ENCODE results near the gene AK1.

The AK1 gene

GRCh38 chr9:127892831-127893230 is 15.4 kb upstream of the AK1 start:
- TF ChIP-seq, protein P1, sequence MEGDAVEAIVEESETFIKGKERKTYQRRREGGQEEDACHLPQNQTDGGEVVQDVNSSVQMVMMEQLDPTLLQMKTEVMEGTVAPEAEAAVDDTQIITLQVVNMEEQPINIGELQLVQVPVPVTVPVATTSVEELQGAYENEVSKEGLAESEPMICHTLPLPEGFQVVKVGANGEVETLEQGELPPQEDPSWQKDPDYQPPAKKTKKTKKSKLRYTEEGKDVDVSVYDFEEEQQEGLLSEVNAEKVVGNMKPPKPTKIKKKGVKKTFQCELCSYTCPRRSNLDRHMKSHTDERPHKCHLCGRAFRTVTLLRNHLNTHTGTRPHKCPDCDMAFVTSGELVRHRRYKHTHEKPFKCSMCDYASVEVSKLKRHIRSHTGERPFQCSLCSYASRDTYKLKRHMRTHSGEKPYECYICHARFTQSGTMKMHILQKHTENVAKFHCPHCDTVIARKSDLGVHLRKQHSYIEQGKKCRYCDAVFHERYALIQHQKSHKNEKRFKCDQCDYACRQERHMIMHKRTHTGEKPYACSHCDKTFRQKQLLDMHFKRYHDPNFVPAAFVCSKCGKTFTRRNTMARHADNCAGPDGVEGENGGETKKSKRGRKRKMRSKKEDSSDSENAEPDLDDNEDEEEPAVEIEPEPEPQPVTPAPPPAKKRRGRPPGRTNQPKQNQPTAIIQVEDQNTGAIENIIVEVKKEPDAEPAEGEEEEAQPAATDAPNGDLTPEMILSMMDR (conservative IDR thresholded peaks at IDR 0.05): no peak
- no peak overlapping the region for H3K27ac ChIP-seq

- TF ChIP-seq, protein P1 (conservative IDR thresholded peaks at IDR 0.05): no peak
- H3K27ac ChIP-seq: no peak overlapping the region
Observed at GRCh38 chr9:127890053-127890452, 12.6 kb upstream of the AK1 start.

- no peak overlapping the region for H3K27ac ChIP-seq
- TF ChIP-seq, protein P1 (conservative IDR thresholded peaks at IDR 0.05): no peak
Observed at GRCh38 chr9:127887792-127888191, 10.3 kb upstream of the AK1 start.

- H3K27ac ChIP-seq: no peak overlapping the region
- TF ChIP-seq, protein P1 (conservative IDR thresholded peaks at IDR 0.05): no peak
Observed at GRCh38 chr9:127886401-127886972, 9.0 kb upstream of the AK1 start.

GRCh38 chr9:127885508-127886281 is 8.2 kb upstream of the AK1 start:
- TF ChIP-seq, protein P1 (conservative IDR thresholded peaks at IDR 0.05): no peak
- H3K27ac ChIP-seq: no peak overlapping the region

GRCh38 chr9:127884976-127885490 is 7.6 kb upstream of the AK1 start:
- TF ChIP-seq, protein P1 (conservative IDR thresholded peaks at IDR 0.05): no peak
- H3K27ac ChIP-seq: no peak overlapping the region

- TF ChIP-seq, protein P1 (conservative IDR thresholded peaks at IDR 0.05): no peak
- H3K27ac ChIP-seq: no peak overlapping the region
Observed at GRCh38 chr9:127884427-127884911, 7.0 kb upstream of the AK1 start.
